Fibroblast of lung (primary cell): Measurements from ENCODE around the gene ASPDH.

Experiments used
- EZH2 ChIP-seq: IDR thresholded peaks from 2 replicates; pipeline ENCODE4 v1.5.1; 2012; ENCODE audit warnings: low read length, control low read depth, mild to moderate bottlenecking; ENCODE audit errors: missing control alignments
- TF ChIP-seq, protein P1 (sequence below), 2 donors: IDR thresholded peaks in 1 of 2; conservative IDR thresholded peaks in 1 of 2; 1 replicate in 1 of 2; 2 replicates in 1 of 2; pipeline ENCODE4 v1.5.1; 2011 to 2012; ENCODE audit warnings: low read length in 2 of 2, control low read depth in 1 of 2, inconsistent platforms in 1 of 2, low read depth in 1 of 2, mild to moderate bottlenecking in 1 of 2

DNA sequence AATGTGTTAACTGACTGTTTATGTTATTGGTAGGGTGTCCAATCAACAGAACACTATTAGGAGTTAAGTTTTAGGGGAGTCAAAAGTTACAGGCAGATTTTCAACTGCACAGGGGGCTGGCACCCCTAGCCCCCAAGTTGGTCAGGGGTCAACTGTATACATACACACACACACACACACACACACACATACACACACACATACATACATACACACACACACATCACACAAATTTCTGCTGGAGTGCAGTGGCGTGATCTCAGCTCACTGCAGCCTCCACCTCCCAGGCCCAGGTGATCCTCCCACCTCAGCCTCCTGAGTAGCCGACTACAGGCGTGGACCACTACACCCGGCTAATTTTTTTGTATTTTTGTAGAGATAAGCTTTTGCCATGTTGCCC is 44.3 kb upstream of the ASPDH start:
- TF ChIP-seq, protein P1, sequence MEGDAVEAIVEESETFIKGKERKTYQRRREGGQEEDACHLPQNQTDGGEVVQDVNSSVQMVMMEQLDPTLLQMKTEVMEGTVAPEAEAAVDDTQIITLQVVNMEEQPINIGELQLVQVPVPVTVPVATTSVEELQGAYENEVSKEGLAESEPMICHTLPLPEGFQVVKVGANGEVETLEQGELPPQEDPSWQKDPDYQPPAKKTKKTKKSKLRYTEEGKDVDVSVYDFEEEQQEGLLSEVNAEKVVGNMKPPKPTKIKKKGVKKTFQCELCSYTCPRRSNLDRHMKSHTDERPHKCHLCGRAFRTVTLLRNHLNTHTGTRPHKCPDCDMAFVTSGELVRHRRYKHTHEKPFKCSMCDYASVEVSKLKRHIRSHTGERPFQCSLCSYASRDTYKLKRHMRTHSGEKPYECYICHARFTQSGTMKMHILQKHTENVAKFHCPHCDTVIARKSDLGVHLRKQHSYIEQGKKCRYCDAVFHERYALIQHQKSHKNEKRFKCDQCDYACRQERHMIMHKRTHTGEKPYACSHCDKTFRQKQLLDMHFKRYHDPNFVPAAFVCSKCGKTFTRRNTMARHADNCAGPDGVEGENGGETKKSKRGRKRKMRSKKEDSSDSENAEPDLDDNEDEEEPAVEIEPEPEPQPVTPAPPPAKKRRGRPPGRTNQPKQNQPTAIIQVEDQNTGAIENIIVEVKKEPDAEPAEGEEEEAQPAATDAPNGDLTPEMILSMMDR (conservative IDR thresholded peaks at IDR 0.05 in 1 of 2, IDR thresholded peaks at IDR 0.05 in 1 of 2; ENCODE audit: low read depth in 1 of 2, low read length in 2 of 2): no peak
- no peak for TF ChIP-seq EZH2
